T-helper 2 cell treated with Interferon-gamma antibody and Interleukin-4, amounts not matched to agents 5 μg/mL and 100 μg/mL, for 36 hours (primary cell): ENCODE results near the gene GFER.
A peak's percentile ranks its signal among the peaks of the same experiment; 100 is the strongest.
"Not testable (repeated sequence)": the region's sequence is repeated elsewhere in the genome, so short reads cannot be mapped to it uniquely, and the experiment has no call there.

Experiments used
- DNase-seq: peaks from one replicate; pipeline ENCODE4 v3.0.0; 2021; ENCODE audit warnings: low spot score
- H3K27ac Mint-ChIP-seq: one replicate; pipeline ENCODE4 v1.8.0; 2021; ENCODE audit warnings: mild to moderate bottlenecking, mixed read lengths
- H3K27me3 Mint-ChIP-seq: one replicate; pipeline ENCODE4 v1.8.0; 2021; ENCODE audit warnings: low read depth, mixed read lengths
- H3K36me3 Mint-ChIP-seq: one replicate; pipeline ENCODE4 v1.8.0; 2021; ENCODE audit warnings: low read depth, mixed read lengths
- H3K4me1 Mint-ChIP-seq: one replicate; pipeline ENCODE4 v1.8.0; 2021; ENCODE audit warnings: low read depth, mixed read lengths
- H3K4me3 Mint-ChIP-seq: one replicate; pipeline ENCODE4 v1.8.0; 2022; ENCODE audit warnings: mild to moderate bottlenecking, moderate library complexity, mixed read lengths
- H3K9me3 Mint-ChIP-seq: one replicate; pipeline ENCODE4 v1.8.0; 2021; ENCODE audit warnings: mixed read lengths

Gene GFER

GRCh38 chr16:2008009-2008526 is 24.1 kb downstream of the GFER start:
- Mint-ChIP-seq H3K4me1 (peaks cover 30% of the 10 kb centered on the region), H3K27ac (peak overlapping the region; percentile 90), H3K4me3 (peak overlapping the region; percentile 89), H3K36me3 (peaks cover 9% of the 10 kb centered on the region), H3K9me3 (no peaks in the 10 kb centered on the region), H3K27me3 (no peaks in the 10 kb centered on the region)
- no peak for DNase-seq

GRCh38 chr16:2008631-2009163 is 24.7 kb downstream of the GFER start:
- Mint-ChIP-seq H3K27me3 (no peaks in the 10 kb centered on the region), H3K36me3 (peaks cover 9% of the 10 kb centered on the region), H3K4me1 (peaks cover 30% of the 10 kb centered on the region), H3K27ac (peak overlapping the region; percentile 90), H3K4me3 (peak overlapping the region; percentile 89), H3K9me3 (no peaks in the 10 kb centered on the region)
- peak; percentile 25 for DNase-seq

GRCh38 chr16:2009164-2009711 is 25.2 kb downstream of the GFER start:
- H3K4me1 Mint-ChIP-seq = peaks cover 27% of the 10 kb centered on the region
- no peaks in the 10 kb centered on the region for H3K27me3 Mint-ChIP-seq
- no peaks in the 10 kb centered on the region for H3K9me3 Mint-ChIP-seq
- peaks cover 9% of the 10 kb centered on the region for H3K36me3 Mint-ChIP-seq
- no peak for DNase-seq
- H3K4me3 Mint-ChIP-seq = peak overlapping the region; percentile 89
- peak overlapping the region; percentile 90 for H3K27ac Mint-ChIP-seq

- peak; percentile 82 for DNase-seq
- Mint-ChIP-seq H3K27ac (peak within 1 kb of the TSS; percentile 98), H3K36me3 (peaks cover 9% of the 10 kb centered on the region), H3K9me3 (no peaks in the 10 kb centered on the region), H3K4me1 (peaks cover 25% of the 10 kb centered on the region), H3K4me3 (peak within 1 kb of the TSS; percentile 90), H3K27me3 (no peaks in the 10 kb centered on the region)
These were observed 26.0 kb downstream of the GFER start, which contains the start of gene ZNF598 for GRCh38 chr16:2009791-2010510. TSS of gene ZNF598 (minus strand) at chr16:2009821.

- H3K36me3 Mint-ChIP-seq, H3K9me3 Mint-ChIP-seq, H3K4me3 Mint-ChIP-seq, DNase-seq, H3K27ac Mint-ChIP-seq, H3K27me3 Mint-ChIP-seq: not testable (repeated sequence)
- peaks cover 21% of the 10 kb centered on the region for H3K4me1 Mint-ChIP-seq
These were observed 27.7 kb downstream of the GFER start for GRCh38 chr16:2011726-2012125.

- peak overlapping the region; percentile 2 for H3K27ac Mint-ChIP-seq
- peaks cover 2% of the 10 kb centered on the region for H3K36me3 Mint-ChIP-seq
- peaks cover 3% of the 10 kb centered on the region for H3K27me3 Mint-ChIP-seq
- no peak overlapping the region for H3K4me3 Mint-ChIP-seq
- H3K9me3 Mint-ChIP-seq = no peaks in the 10 kb centered on the region
- no peak for DNase-seq
- peaks cover 7% of the 10 kb centered on the region for H3K4me1 Mint-ChIP-seq
These were observed 29.5 kb downstream of the GFER start for GRCh38 chr16:2013527-2013926.

GRCh38 chr16:2015117-2015946 is 31.3 kb downstream of the GFER start:
- no peaks in the 10 kb centered on the region for H3K9me3 Mint-ChIP-seq
- no peaks in the 10 kb centered on the region for H3K36me3 Mint-ChIP-seq
- H3K4me3 Mint-ChIP-seq = no peak overlapping the region
- peaks cover 10% of the 10 kb centered on the region for H3K27me3 Mint-ChIP-seq
- H3K27ac Mint-ChIP-seq = no peak overlapping the region
- DNase-seq = no peak
- peaks cover under 1% of the 10 kb centered on the region for H3K4me1 Mint-ChIP-seq

GRCh38 chr16:2015947-2016208 is 31.9 kb downstream of the GFER start:
- no peak for DNase-seq
- no peak overlapping the region for H3K27ac Mint-ChIP-seq

GRCh38 chr16:2016407-2016922 is 32.5 kb downstream of the GFER start:
- Mint-ChIP-seq H3K9me3 (no peaks in the 10 kb centered on the region), H3K36me3 (no peaks in the 10 kb centered on the region), H3K27ac (no peak overlapping the region), H3K4me1 (no peaks in the 10 kb centered on the region), H3K4me3 (no peak overlapping the region), H3K27me3 (peaks cover 20% of the 10 kb centered on the region)
- no peak for DNase-seq

More at GRCh38 chr16:2015947-2016208, 31.9 kb downstream of the GFER start:
- no peaks in the 10 kb centered on the region for H3K36me3 Mint-ChIP-seq
- no peaks in the 10 kb centered on the region for H3K9me3 Mint-ChIP-seq
- H3K4me3 Mint-ChIP-seq = no peak overlapping the region
- no peaks in the 10 kb centered on the region for H3K4me1 Mint-ChIP-seq
- peaks cover 14% of the 10 kb centered on the region for H3K27me3 Mint-ChIP-seq

GRCh38 chr16:2019518-2019920 is 35.5 kb downstream of the GFER start, which contains the start of gene NPW:
TSS of gene NPW (plus strand) at chr16:2019785.
- no peak within 1 kb of the TSS for H3K27ac Mint-ChIP-seq
- H3K27me3 Mint-ChIP-seq = peaks cover 31% of the 10 kb centered on the region
- H3K4me1 Mint-ChIP-seq = peaks cover 11% of the 10 kb centered on the region
- peak within 1 kb of the TSS; percentile 26 for H3K4me3 Mint-ChIP-seq
- H3K36me3 Mint-ChIP-seq = no peaks in the 10 kb centered on the region
- H3K9me3 Mint-ChIP-seq = no peaks in the 10 kb centered on the region
- no peak for DNase-seq

- H3K4me3 Mint-ChIP-seq = peak overlapping the region; percentile 26
- no peak for DNase-seq
- H3K9me3 Mint-ChIP-seq = no peaks in the 10 kb centered on the region
- H3K36me3 Mint-ChIP-seq = no peaks in the 10 kb centered on the region
- H3K27ac Mint-ChIP-seq = no peak overlapping the region
- H3K4me1 Mint-ChIP-seq = peaks cover 11% of the 10 kb centered on the region
- H3K27me3 Mint-ChIP-seq = peaks cover 33% of the 10 kb centered on the region
These were observed 36.2 kb downstream of the GFER start for GRCh38 chr16:2019921-2020831.

GRCh38 chr16:2022723-2023091 is 38.7 kb downstream of the GFER start:
- no peak for DNase-seq
- Mint-ChIP-seq H3K27me3 (peaks cover 43% of the 10 kb centered on the region), H3K9me3 (no peaks in the 10 kb centered on the region), H3K4me3 (peak overlapping the region; percentile 71), H3K27ac (no peak overlapping the region), H3K36me3 (no peaks in the 10 kb centered on the region), H3K4me1 (peaks cover 11% of the 10 kb centered on the region)
